OCI-M2 (cell line): Measurements from ENCODE around the gene LMO3.

Experiments
- DNase-seq: peaks from one replicate; lab custom pipeline; 2025; ENCODE audit not compliant: unreplicated experiment; lab: John Stamatoyannopoulos, UW

The LMO3 gene

GRCh38 chr12:16606117-16606200 is at the start of gene LMO3:
TSS of gene LMO3 (minus strand) at chr12:16606162. CDS start at chr12:16600860, 5,302 bp downstream.
- no peak for DNase-seq

- no peak for DNase-seq
Observed at GRCh38 chr12:16636435-16637055, 30.6 kb upstream of the LMO3 start.

- DNase-seq, result no peak
Observed at GRCh38 chr12:16634786-16635185, 28.8 kb upstream of the LMO3 start.

GRCh38 chr12:16626991-16627390 is 21.0 kb upstream of the LMO3 start:
- DNase-seq, result no peak

GRCh38 chr12:16622338-16622737 is 16.4 kb upstream of the LMO3 start:
- no peak for DNase-seq

DNA sequence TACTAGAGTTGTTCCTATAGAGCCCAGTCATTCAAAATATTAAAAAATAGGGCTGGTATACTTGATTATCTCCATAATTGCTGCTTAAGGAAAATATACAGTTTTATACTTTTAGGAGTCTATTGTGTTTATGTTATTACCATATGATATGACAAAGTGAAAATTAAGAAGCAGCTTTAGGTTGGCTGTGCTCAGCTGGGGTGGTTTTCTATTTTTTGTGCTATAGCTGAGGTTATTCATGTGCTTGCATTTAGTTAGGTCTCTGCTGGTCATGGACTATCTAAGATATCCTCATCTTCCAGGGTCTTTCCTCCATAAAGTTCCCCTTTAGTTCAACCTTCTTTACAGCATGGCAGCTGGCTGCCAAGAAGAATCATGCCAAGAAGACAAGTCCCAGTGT is 13.6 kb upstream of the LMO3 start:
- no peak for DNase-seq

- no peak for DNase-seq
Observed at GRCh38 chr12:16618256-16618655, 12.3 kb upstream of the LMO3 start.

- DNase-seq, result no peak
Observed at GRCh38 chr12:16613199-16613598, 7.2 kb upstream of the LMO3 start.

DNA sequence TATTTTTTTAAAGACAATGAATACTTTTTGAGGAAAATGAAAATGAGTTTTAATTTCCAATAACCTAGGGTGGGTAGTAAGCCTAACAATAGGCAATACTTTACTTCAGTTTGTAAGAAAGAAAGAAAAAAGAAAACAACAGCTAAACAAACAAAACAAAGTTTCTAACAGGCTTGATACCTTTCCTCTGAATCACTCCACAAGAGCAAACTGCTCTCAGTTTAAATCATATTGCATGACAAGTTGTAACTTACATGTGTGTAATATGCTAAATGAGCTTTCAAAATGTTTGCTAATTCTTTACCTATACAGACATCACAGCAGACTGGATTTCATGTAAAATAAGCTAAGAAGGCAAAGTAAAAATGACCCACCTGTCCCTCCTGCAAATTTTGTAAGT is 6.7 kb upstream of the LMO3 start:
- no peak for DNase-seq

GRCh38 chr12:16611146-16611545 is 5.2 kb upstream of the LMO3 start:
- no peak for DNase-seq

- DNase-seq, result no peak
Observed at GRCh38 chr12:16610743-16611142, 4.8 kb upstream of the LMO3 start.

DNA sequence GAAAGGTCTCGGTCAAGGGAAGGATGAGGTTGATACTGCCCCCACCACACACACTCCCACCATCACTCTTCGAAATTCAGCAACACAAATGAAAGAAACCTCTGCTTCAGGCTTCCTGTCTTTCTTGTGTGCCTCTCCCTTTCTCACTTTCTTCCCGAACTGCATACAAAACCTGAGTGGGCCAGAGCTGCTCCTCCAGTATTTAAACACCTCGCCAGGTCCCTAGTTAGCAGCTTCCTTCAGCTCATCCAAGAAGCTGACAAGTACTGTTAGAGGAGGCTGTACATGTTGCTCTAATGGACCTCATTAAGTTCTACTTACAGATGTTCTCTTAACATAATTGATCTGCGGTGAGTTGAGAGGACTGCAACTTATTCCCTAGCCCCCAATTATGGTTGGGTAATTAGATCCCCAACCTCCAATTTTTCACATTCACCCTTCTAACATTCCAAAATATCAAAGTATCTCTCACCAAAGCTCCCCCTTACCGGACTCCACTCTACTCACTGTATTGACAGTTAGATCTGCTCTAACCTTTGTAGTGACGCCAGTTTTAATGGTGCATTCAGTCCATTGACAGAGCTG is 4.1 kb upstream of the LMO3 start:
- no peak for DNase-seq

GRCh38 chr12:16608946-16609539 is 3.1 kb upstream of the LMO3 start:
- DNase-seq, result no peak

GRCh38 chr12:16607906-16608775 is 2.2 kb upstream of the LMO3 start:
- no peak for DNase-seq

GRCh38 chr12:16606991-16607390 is 1.0 kb upstream of the LMO3 start:
- DNase-seq, result no peak

- DNase-seq, result no peak
Observed at GRCh38 chr12:16606201-16606849, 363 bp upstream of the LMO3 start.

DNA sequence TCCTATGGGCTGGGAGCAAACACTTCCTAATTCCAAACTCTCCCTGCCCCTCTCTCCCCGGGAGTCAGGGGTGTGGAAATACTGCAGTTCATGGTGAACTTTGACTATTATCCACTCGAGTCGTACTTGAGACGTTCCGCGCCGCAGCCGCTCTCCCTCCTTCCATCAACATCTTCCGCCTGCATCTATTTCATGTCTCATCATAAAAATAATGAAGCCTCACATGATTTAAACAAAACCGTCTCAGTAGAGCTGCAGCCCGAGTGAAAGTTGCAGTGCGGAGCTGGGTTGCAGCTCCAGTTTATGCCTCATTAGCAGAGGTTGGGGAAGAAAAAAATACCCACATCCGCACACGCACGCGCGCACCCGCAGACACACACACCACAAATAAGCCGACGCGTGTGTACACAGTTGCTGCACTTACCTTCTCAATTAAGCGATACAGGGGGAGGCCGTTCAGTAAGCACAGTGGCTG is 283 bp downstream of the LMO3 start:
- no peak for DNase-seq

GRCh38 chr12:16604596-16605252 is 1.2 kb downstream of the LMO3 start:
- no peak for DNase-seq

- no peak for DNase-seq
Observed at GRCh38 chr12:16603916-16604575, 1.9 kb downstream of the LMO3 start.

GRCh38 chr12:16603260-16603915 is 2.6 kb downstream of the LMO3 start:
- no peak for DNase-seq
